Cardiac muscle cell (in vitro differentiated cells and primary cell): ENCODE results near the gene SKAP2. TPM values are rescaled to one million over a fixed set of nuclear protein-coding genes. Genes with fewer than 3 reads are reported as not detected.
A peak's percentile ranks its signal among the peaks of the same experiment; 100 is the strongest.

Source experiments
- DNase-seq, 2 donors: peaks; one replicate each; pipeline versions ENCODE4 v3.0.0 to v3.0.0-alpha.2; 2010 to 2017; ENCODE audit warnings: low read depth in 1 of 2, low spot score in 1 of 2
- H3K27ac ChIP-seq: fragments of 200-600 bp; sonication (generic); 2 replicates; pipeline ENCODE4 v1.5.1; 2016
- H3K27me3 ChIP-seq: fragments of 200-600 bp; sonication (generic); 2 replicates; pipeline ENCODE4 v1.6.0; 2016; ENCODE audit warnings: control low read depth
- H3K36me3 ChIP-seq: fragments of 200-600 bp; sonication (generic); 2 replicates; pipeline ENCODE4 v1.5.1; 2016; ENCODE audit warnings: control low read depth
- H3K4me1 ChIP-seq: fragments of 200-600 bp; sonication (generic); 2 replicates; pipeline ENCODE4 v1.8.1; 2017; ENCODE audit warnings: low read depth, mild to moderate bottlenecking, mixed run types
- H3K4me3 ChIP-seq: fragments of 200-600 bp; sonication (generic); 2 replicates; pipeline ENCODE4 v1.5.1; 2016; ENCODE audit warnings: mild to moderate bottlenecking
- H3K9me3 ChIP-seq: fragments of 200-600 bp; sonication (generic); 2 replicates; pipeline ENCODE4 v1.5.1; 2017; ENCODE audit warnings: low read depth, mild to moderate bottlenecking, control low read depth
- polyA plus RNA-seq: library from polyadenylated mRNA; unstranded; fragments of >200 nt; fragmentation: Nextera tagmentation; extraction: Ambion mirVana; gene quantifications from 2 replicates; pipeline ENCODE4 v1.2.1, GENCODE V29; 2016
- total RNA-seq: library from RNA; depleted of rRNA; stranded (reverse); fragments of >200 nt; gene quantifications from 2 replicates; pipeline ENCODE4 v1.2.3, GENCODE V29; 2016
- TF ChIP-seq, protein P1 (sequence below): IDR thresholded peaks from 2 replicates; pipeline ENCODE4 v1.5.1; 2012; ENCODE audit warnings: low read depth, mild to moderate bottlenecking, low read length

Gene SKAP2
- total and polyA plus RNA-seq, 2 experiments from 2014 or later, result 1.2 to 2.8 TPM

DNA sequence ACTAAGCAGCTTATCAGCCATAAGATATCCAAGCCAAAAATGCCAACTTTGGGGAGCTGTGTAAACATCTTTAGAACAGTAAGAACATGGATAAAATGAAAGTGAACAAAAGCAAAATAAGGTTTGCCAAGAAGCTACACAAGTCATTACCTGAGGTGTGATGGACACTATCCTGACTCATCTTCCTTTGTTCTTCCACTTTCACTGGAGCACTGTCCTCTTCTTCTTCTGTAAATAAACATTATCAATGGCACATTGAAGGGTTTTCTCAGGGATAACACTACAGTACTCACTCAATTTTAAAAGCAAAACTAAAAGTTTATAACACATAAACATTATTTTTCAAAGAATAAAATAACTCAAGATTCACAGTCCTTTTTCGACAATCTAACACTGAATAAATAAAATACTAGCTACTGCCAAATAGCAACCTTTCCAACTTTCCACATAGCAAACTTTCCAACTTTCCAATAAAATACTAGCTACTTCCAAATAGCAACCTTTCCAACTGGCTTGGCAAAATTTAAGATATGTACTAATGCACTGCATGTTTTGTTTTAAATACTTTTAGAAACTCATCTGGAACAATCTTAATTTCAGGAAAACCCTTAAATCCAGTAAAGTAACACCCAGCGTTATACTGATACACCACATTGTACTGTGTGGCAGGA is 174.1 kb downstream of the SKAP2 start:
- H3K9me3 ChIP-seq, result no peaks in the 10 kb centered on the region
- DNase-seq, result no peak
- no peak overlapping the region for H3K4me3 ChIP-seq
- TF ChIP-seq, protein P1, sequence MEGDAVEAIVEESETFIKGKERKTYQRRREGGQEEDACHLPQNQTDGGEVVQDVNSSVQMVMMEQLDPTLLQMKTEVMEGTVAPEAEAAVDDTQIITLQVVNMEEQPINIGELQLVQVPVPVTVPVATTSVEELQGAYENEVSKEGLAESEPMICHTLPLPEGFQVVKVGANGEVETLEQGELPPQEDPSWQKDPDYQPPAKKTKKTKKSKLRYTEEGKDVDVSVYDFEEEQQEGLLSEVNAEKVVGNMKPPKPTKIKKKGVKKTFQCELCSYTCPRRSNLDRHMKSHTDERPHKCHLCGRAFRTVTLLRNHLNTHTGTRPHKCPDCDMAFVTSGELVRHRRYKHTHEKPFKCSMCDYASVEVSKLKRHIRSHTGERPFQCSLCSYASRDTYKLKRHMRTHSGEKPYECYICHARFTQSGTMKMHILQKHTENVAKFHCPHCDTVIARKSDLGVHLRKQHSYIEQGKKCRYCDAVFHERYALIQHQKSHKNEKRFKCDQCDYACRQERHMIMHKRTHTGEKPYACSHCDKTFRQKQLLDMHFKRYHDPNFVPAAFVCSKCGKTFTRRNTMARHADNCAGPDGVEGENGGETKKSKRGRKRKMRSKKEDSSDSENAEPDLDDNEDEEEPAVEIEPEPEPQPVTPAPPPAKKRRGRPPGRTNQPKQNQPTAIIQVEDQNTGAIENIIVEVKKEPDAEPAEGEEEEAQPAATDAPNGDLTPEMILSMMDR, result no peak
- H3K36me3 ChIP-seq, result no peaks in the 10 kb centered on the region
- H3K27ac ChIP-seq, result no peak overlapping the region
- H3K4me1 ChIP-seq, result peaks cover 13% of the 10 kb centered on the region
- peaks cover 5% of the 10 kb centered on the region for H3K27me3 ChIP-seq

DNA sequence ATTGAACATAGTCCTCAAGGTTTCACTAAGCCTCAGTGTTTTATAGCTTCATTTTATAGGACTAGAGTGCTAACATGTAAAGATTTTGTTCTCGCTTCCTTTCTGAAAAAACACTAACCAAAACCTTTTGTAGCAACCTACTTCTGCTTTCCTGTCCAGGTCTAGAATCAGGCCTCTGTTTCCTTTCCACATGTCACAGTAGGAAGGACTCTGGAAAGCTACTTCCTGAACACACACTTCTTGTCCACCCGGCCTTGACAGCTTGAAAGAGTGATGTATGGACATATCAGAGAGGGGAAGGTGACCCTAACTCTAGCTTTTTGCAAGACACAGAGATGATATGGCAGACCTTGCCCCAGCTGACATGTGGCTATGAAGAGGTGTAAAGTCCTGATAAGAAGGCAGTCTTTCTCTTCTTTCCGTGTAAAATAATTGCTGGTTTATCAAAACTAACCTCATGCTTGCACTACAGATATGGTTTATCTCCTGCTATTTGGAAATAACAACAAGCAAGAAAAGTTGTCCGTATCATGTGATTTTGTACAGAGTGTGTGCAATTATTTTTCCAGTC is 175.4 kb downstream of the SKAP2 start:
- Histone ChIP-seq H3K27me3 (peaks cover 17% of the 10 kb centered on the region), H3K27ac (no peak overlapping the region), H3K36me3 (no peaks in the 10 kb centered on the region), H3K4me3 (no peak overlapping the region), H3K4me1 (peaks cover 13% of the 10 kb centered on the region), H3K9me3 (no peaks in the 10 kb centered on the region)
- TF ChIP-seq, protein P1, result no peak
- no peak for DNase-seq

DNA sequence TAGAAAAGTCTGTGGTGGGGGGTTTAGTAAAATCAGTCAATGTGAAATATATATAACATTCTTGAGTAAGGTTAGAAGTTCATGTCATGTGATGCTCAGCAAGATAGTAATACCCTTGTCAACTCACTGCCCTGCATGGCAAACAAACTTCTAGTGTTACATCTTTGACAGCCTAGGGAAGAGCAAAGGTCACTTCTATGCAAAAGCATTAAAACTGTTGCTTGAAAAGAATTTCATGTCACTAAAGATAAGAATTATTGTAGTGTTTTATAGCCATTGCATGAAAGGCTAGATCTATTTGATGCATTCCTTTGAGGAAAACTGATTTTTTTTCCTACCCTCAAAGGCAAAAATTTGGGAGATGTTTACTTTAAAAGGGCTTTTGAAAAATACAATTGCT is 176.0 kb downstream of the SKAP2 start:
- Histone ChIP-seq H3K4me1 (peaks cover 13% of the 10 kb centered on the region), H3K27ac (no peak overlapping the region), H3K4me3 (no peak overlapping the region), H3K9me3 (no peaks in the 10 kb centered on the region), H3K36me3 (no peaks in the 10 kb centered on the region), H3K27me3 (peaks cover 24% of the 10 kb centered on the region)
- no peak for DNase-seq
- TF ChIP-seq, protein P1, result no peak

DNA sequence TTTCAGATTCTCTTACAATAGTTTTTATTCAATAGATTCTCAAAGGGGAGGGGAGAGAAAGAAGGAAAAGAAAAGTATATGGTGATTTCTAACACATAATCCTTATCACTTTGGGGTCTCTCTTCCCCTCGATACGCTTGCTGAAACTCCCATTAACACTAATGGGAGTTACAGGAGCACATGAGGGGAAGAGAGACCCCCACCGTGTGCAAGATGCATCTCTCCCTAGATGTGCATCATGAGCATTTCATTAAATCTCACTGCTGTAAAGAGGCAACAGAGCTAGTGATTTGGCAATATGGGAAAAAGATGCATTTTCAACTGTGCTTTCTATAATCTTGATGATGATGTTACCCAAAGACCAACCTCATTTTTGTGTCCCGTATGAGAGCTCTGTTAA is 177.4 kb downstream of the SKAP2 start:
- Histone ChIP-seq H3K27ac (no peak overlapping the region), H3K4me1 (peaks cover 13% of the 10 kb centered on the region), H3K36me3 (no peaks in the 10 kb centered on the region), H3K4me3 (no peak overlapping the region), H3K9me3 (no peaks in the 10 kb centered on the region), H3K27me3 (peaks cover 37% of the 10 kb centered on the region)
- TF ChIP-seq, protein P1, result no peak
- DNase-seq, result no peak

DNA sequence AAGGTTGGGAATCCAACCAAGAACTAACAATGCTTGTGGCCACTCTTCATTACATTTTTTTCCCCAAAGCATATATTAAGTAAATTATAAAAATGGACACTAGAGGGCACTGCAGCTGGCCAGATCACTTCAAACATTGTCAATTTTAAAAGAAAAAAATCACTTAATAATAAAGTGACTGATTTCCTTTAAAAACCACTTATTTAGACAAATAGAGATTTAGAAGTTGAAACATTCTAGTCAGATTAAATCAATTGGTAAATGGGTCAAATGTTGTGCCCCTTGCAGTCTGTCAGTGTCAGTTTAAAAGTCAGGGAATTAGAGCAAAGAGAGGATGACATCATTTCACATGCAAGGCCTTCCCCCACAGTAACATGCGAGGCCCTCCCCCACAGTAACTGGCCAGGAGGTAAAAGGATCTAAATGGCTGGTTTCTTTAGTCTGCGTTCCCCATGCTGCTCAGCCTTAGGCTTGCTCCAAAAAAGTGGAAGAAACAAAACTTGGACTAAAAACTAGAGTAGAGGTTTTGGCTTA is 177.9 kb downstream of the SKAP2 start:
- TF ChIP-seq, protein P1, result peak; percentile 53
- peaks cover 13% of the 10 kb centered on the region for H3K4me1 ChIP-seq
- H3K36me3 ChIP-seq, result no peaks in the 10 kb centered on the region
- no peaks in the 10 kb centered on the region for H3K9me3 ChIP-seq
- no peak overlapping the region for H3K27ac ChIP-seq
- no peak overlapping the region for H3K4me3 ChIP-seq
- peak; percentile 50 to 52 for DNase-seq
- peaks cover 38% of the 10 kb centered on the region for H3K27me3 ChIP-seq
